Right ventricle myocardium superior (tissue), 1 donor: ENCODE results near the gene PCDH9. TPM values are rescaled to one million over a fixed set of nuclear protein-coding genes. Genes with fewer than 3 reads are reported as not detected.
"Not testable (repeated sequence)": the region's sequence is repeated elsewhere in the genome, so short reads cannot be mapped to it uniquely, and the experiment has no call there.

Experiments
- ATAC-seq: fragments of 200-7000 bp; cut with Tn5 transposase; one replicate; pipeline ENCODE4 v1.9.1; 2020; ENCODE audit warnings: mild to moderate bottlenecking; ENCODE audit not compliant: poor library complexity
- DNase-seq: peaks from one replicate; pipeline ENCODE4 v3.0.0-alpha.2; 2020
- intact Hi-C: fragments of 100-400 bp; cut with DNase I; formaldehyde crosslinking; loops from one replicate; pipeline ENCODE4 v1.11.2; 2022
- total RNA-seq: library from RNA; stranded (reverse); fragmentation: NEBNext Ultra II Directional; extraction: Animal tissue kit (Norgen Biotek cat#: 25700); gene quantifications from one replicate; pipeline ENCODE4 v1.2.1, GENCODE V29; 2021
- donor health status: DM: no; HTN: yes; CAD: no; lungs with severe emphysema.

PCDH9 gene
- total RNA-seq, 1 donor from 2014 or later = 10.0 TPM

DNA sequence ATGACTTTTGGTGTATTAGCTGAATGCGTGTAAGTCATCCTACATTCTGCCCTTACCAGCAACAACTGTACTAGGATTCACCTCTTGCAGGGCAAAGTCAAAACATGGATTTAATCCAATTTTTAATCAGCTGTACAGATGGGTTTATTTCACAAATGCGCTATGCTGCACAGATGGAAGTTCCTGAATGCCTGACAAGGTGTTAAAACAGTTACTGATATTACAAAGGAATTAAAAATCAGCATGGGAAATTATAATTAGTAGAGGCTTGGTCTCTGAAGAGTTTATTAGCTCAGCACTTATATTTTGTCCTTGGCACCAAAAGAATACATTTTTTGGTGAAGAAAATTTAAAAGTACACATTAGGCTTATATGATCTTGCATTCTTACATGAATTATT is 448.9 kb downstream of the PCDH9 start:
- no peak for ATAC-seq
- no peak for DNase-seq
- intact Hi-C loops = no loop called here

DNA sequence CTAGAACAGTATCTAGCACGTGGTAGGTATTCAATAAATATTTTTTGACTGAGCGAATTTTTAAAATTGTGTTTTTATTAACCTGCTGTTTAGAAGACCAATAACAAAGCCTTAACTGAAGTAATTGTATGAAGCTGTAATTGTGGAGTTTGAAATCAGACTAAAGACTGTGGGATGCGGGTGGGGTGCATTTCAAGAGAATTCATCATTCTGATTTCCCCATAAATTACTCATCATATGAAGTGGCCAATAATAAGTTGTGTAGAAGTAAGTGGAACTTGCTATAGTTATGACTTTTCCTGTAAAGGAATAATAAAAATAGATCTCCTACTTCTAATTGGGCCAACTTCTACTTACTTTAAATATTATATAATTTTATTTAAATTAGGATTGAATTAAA is 449.3 kb downstream of the PCDH9 start:
- intact Hi-C loops = no loop called here
- ATAC-seq (no peak), DNase-seq (no peak)

DNA sequence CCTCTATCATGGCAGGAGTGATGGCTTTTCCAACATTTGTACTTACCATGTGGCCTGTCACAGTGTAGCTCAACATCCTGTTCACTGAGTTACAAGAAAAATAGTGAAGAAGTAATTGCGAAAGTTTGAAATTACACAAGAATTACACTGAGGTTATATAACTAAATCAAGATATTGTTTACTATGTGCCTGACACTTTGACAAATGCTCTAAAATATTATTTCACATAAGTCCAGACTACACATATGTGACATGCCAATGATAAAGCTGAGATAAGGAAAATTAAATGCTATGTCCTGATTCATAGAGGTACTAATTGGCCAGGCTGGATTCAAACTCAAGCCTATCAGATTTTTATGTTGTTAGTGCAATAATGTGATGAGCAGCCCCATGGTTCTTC is 451.7 kb downstream of the PCDH9 start:
- no peak for DNase-seq
- intact Hi-C loops = no loop called here
- no peak for ATAC-seq

DNA sequence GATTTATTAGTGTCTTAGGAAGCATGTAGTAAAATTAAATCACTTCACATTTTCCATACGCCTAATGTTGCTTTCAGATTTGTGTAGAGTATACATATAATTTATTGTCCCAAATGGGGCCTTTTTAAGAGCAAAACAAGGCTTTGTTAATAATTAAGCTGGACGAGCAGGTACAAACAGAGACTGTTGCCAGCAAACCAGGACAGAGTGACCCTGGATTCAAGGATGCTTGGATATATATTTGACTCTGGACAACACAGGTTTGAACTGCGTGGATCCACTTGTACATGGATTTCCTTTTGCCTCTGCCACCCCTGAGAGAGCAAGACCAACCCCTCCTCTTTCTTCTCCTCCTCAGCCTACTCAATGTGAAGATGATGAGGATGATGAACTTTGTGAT is 454.9 kb downstream of the PCDH9 start:
- no peak for ATAC-seq

GRCh38 chr13:66774046-66774445 is 456.1 kb downstream of the PCDH9 start:
- DNase-seq = no peak
- ATAC-seq = no peak
- intact Hi-C loops = no loop called here

More for the DNA sequence above, 454.9 kb downstream of the PCDH9 start:
- intact Hi-C loops = no loop called here
- no peak for DNase-seq

DNA sequence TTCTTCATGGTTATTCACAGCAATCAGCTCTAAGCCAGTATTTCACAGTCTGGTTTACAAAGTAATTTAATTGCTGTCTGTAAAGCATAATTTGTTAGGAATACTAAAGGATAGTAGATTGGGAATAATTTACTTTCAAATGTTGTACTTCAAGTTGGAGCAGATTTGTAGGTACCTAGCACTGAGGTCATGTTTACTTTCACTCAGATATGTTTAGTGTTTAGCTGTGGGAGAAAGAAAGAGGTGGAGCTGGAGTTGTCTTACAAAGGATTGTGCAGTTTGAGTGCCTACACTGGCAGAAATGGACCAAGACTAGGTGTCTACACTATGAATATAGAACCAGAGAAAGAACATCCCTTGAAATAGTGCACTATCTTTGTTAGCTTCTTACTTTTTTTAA is 464.6 kb downstream of the PCDH9 start:
- DNase-seq (no peak), ATAC-seq (no peak)
- intact Hi-C loops = no loop called here

GRCh38 chr13:66760678-66761077 is 469.5 kb downstream of the PCDH9 start:
- ATAC-seq, DNase-seq, intact Hi-C loops: not testable (repeated sequence)

GRCh38 chr13:66759919-66760318 is 470.2 kb downstream of the PCDH9 start:
- intact Hi-C loops = no loop called here
- DNase-seq (no peak), ATAC-seq (no peak)

DNA sequence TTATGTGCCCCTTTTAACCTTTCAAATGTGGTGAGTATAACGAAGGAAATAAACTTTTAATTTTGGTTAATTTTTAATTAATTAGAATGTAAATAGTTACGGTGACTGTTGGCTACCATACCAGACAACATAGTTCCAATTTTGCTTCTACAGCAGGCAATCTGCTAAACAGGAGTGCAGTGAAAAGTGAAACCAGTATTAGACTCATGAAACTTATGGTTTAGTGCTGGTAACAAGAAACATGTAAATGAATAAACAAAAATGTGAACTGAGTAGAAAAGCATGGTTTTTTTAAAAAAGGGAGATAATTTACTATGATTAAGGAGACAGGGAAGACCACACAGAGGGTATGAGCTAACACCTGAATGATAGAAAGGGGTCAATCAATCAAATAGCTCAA is 478.4 kb downstream of the PCDH9 start:
- DNase-seq (no peak), ATAC-seq (no peak)
- intact Hi-C loops = no loop called here

GRCh38 chr13:66748712-66749111 is 481.4 kb downstream of the PCDH9 start:
- intact Hi-C loops = no loop called here
- ATAC-seq (no peak), DNase-seq (no peak)

GRCh38 chr13:66745307-66745706 is 484.8 kb downstream of the PCDH9 start:
- ATAC-seq (no peak), DNase-seq (no peak)
- intact Hi-C loops = no loop called here

GRCh38 chr13:66723576-66723975 is 506.6 kb downstream of the PCDH9 start:
- ATAC-seq (no peak), DNase-seq (no peak)
- intact Hi-C loops = no loop called here

DNA sequence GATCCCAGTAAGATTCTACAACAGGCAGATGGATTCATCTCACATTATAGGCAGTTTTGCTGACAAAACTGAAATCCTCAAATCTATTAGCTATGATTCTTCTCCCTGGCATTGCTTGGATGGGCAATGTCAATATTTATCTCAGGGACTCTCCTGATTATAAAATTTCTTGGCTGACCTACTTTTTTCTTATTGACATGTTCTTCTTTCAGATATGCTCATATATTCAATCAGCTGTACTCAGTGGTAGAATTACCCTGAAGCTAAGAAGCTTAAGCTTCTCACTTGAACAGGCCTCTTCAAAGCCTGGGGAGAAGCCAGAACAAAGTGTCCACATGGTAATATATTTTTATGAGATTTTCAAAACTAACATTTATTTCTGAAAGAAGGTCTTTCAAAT is 513.6 kb downstream of the PCDH9 start:
- intact Hi-C loops = no loop called here
- DNase-seq (no peak), ATAC-seq (no peak)

GRCh38 chr13:66714795-66715194 is 515.3 kb downstream of the PCDH9 start:
- intact Hi-C loops = no loop called here
- DNase-seq (no peak), ATAC-seq (no peak)

DNA sequence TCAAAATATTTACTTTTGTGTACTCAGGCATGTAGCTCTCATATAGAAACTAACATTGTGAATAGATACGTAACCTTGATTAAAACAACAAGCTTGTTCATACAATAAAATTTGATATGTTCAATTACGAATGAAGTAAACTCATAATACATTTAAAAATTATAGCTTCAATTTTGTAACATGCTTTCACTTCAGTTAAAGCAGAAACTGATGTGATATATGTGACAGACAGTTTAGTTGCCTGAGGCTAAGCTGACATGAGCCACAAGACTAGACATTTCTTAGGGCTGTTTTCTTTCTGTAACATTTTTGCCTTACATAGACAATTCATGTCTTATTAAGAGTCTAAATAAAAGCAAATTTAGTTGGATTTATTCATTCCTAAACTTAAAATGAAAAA is 526.0 kb downstream of the PCDH9 start:
- DNase-seq (no peak), ATAC-seq (no peak)
- intact Hi-C loops = no loop called here

DNA sequence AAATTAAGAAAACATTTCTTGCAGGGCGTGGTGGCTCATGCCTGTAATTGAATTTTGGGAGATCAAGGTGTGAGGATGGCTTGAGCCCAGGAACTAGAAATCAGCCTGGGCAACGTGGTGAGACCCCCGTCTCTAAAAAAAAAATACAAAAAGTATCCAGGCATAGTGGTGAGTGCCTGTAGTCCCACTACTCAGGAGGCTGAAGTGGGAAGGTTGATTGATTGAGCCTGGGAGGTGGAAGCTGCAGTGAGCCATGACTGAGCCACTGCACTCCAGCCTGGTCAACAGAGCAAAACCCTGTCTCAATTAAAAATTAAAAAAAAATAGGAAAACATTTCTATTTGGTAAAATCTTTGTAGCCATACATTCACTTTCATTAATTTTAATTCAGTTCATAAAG is 526.5 kb downstream of the PCDH9 start:
- intact Hi-C loops = no loop called here
- no peak for DNase-seq
- no peak for ATAC-seq

GRCh38 chr13:66700117-66700601 is 530.0 kb downstream of the PCDH9 start:
- intact Hi-C loops = no loop called here
- ATAC-seq = no peak
- no peak for DNase-seq

- no peak for DNase-seq
- no peak for ATAC-seq
- intact Hi-C loops = no loop called here
These were observed 536.5 kb downstream of the PCDH9 start for GRCh38 chr13:66693656-66694055.

GRCh38 chr13:66691149-66691548 is 539.0 kb downstream of the PCDH9 start:
- intact Hi-C loops = no loop called here
- no peak for ATAC-seq
- DNase-seq = no peak

DNA sequence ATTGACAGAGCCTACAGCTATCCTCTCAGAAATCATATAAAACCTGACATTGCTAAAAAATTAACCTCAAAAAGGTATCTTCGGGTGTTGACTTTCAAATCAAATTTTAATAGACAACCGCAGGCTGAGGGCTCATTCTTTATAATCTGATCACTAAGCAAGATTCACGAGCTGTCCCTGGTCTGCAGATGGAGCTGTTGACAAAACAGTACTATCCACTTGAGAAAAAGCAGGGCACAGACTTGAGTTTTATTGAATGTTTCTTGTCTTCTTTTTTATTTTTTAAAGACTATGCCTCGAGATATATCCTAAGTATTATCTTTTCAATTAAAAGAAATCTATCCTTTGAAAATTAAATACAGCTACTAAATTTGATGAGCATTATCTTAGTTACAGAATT is 540.5 kb downstream of the PCDH9 start:
- DNase-seq (no peak), ATAC-seq (peak; percentile 59)
- intact Hi-C loops = no loop called here

GRCh38 chr13:66689037-66689619 is 541.0 kb downstream of the PCDH9 start:
- peak; percentile 52 for ATAC-seq
- DNase-seq = no peak
- intact Hi-C loops = no loop called here
